ENCODE results near the gene TMEM87B.

DNA sequence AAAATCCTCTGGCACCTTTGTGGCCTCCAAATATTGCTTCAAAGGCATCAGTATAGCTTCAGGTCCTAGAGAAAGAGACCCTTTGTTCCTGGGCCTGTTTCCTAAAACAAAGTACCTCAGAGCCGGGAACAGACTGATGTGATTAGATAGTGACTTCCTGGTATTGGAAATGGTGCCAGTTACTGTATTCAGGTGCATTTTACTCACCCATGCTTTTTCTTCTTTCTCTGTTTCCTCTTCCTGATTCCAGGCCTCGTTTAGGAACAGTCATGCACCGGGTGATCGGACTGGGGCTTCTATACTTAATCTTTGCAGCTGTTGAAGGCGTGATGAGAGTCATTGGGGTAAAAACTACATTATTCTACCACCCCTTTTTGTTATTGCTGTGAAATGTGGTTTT is 34.3 kb downstream of the TMEM87B start:
- no peak for TF ChIP-seq CTCF (conservative IDR thresholded peaks at IDR 0.05; ENCODE audit: low read depth, low read length)
- TF ChIP-seq CHD1 (IDR thresholded peaks at IDR 0.05; ENCODE audit: low read depth, low read length), result no peak
- no peak for TF ChIP-seq BHLHE40 (IDR thresholded peaks at IDR 0.05; ENCODE audit: low read depth, low read length)
- TF ChIP-seq POLR2A (IDR thresholded peaks at IDR 0.05; ENCODE audit: low read depth, low read length), result no peak
- TF ChIP-seq, protein P1, sequence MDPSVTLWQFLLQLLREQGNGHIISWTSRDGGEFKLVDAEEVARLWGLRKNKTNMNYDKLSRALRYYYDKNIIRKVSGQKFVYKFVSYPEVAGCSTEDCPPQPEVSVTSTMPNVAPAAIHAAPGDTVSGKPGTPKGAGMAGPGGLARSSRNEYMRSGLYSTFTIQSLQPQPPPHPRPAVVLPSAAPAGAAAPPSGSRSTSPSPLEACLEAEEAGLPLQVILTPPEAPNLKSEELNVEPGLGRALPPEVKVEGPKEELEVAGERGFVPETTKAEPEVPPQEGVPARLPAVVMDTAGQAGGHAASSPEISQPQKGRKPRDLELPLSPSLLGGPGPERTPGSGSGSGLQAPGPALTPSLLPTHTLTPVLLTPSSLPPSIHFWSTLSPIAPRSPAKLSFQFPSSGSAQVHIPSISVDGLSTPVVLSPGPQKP (IDR thresholded peaks at IDR 0.05; ENCODE audit: borderline replicate concordance, low read depth, low read length), result no peak
- no peak for TF ChIP-seq RAD21 (IDR thresholded peaks at IDR 0.05; ENCODE audit: low read length)

All from IMR-90 (cell line).